HepG2 (cell line): Measurements from ENCODE around the gene TLE5. TPM values are rescaled to one million over a fixed set of nuclear protein-coding genes. Genes with fewer than 3 reads are reported as not detected.

Source experiments
- AHR ChIP-seq: IDR thresholded peaks from 2 replicates; pipeline ENCODE4 v1.6.1; 2018; ENCODE audit warnings: missing genetic modification reagents, missing compliant biosample characterization
- ATM ChIP-seq: fragments of 450-650 bp; IDR thresholded peaks from 2 replicates; pipeline ENCODE4 v1.7.1; 2017; ENCODE audit warnings: mild to moderate bottlenecking, borderline replicate concordance
- DNMT1 ChIP-seq: sonication (generic); formaldehyde crosslinking; IDR thresholded peaks from 2 replicates; pipeline ENCODE4 v1.5.1; 2020; ENCODE audit warnings: mild to moderate bottlenecking, missing genetic modification reagents
- FOXP1 ChIP-seq, 2 experiments: fragments of 450-650 bp in 1 of 2; IDR thresholded peaks; 2 replicates each; pipeline ENCODE4 v1.6.1; 2017 to 2018; ENCODE audit warnings: antibody characterized with exemption in 1 of 2
- HDAC2 ChIP-seq: sonication (generic); formaldehyde crosslinking; IDR thresholded peaks from 2 replicates; pipeline ENCODE4 v1.4.0; 2020; ENCODE audit warnings: missing genetic modification reagents
- MED8 ChIP-seq: sonication (generic); formaldehyde crosslinking; IDR thresholded peaks from 2 replicates; pipeline ENCODE4 v1.8.1; 2023; ENCODE audit warnings: mild to moderate bottlenecking, missing genetic modification reagents; ENCODE audit not compliant: insufficient replicate concordance
- MXI1 ChIP-seq: IDR thresholded peaks from 3 replicates; pipeline ENCODE4 v1.6.1; 2012; ENCODE audit warnings: low read depth, low read length, inconsistent platforms, borderline replicate concordance
- PCBP2 ChIP-seq: fragments of 200-400 bp; formaldehyde crosslinking; optimal IDR thresholded peaks from 2 replicates; pipeline ENCODE3; 2018; ENCODE audit warnings: low read length, low read depth; ENCODE audit not compliant: poor library complexity, severe bottlenecking
- ZNF263 ChIP-seq: sonication (generic); formaldehyde crosslinking; IDR thresholded peaks from 2 replicates; pipeline ENCODE4 v1.4.0; 2020; ENCODE audit warnings: missing genetic modification reagents
- ZNF337 ChIP-seq: sonication (generic); formaldehyde crosslinking; IDR thresholded peaks from 2 replicates; pipeline ENCODE4 v1.5.1; 2020; ENCODE audit warnings: missing genetic modification reagents, low read depth, mild to moderate bottlenecking, borderline replicate concordance
- ZNF367 ChIP-seq: sonication (generic); formaldehyde crosslinking; IDR thresholded peaks from 2 replicates; pipeline ENCODE4 v1.4.0; 2020; ENCODE audit warnings: missing genetic modification reagents, borderline replicate concordance
- ZNF432 ChIP-seq: sonication (generic); formaldehyde crosslinking; IDR thresholded peaks from 2 replicates; pipeline ENCODE4 v1.5.0; 2020; ENCODE audit warnings: missing genetic modification reagents, mild to moderate bottlenecking, borderline replicate concordance
- ZNF441 ChIP-seq: sonication (generic); formaldehyde crosslinking; IDR thresholded peaks from 2 replicates; pipeline ENCODE4 v1.7.0; 2021; ENCODE audit warnings: missing genetic modification reagents, borderline replicate concordance
- ZNF446 ChIP-seq: sonication (generic); formaldehyde crosslinking; IDR thresholded peaks from 2 replicates; pipeline ENCODE4 v1.5.0; 2020; ENCODE audit warnings: mild to moderate bottlenecking, missing genetic modification reagents
- ZNF547 ChIP-seq: sonication (generic); formaldehyde crosslinking; IDR thresholded peaks from 2 replicates; pipeline ENCODE4 v1.5.1; 2020; ENCODE audit warnings: mild to moderate bottlenecking, missing genetic modification reagents
- polyA plus RNA-seq, 8 experiments: library from polyadenylated mRNA; depleted of rRNA in 3 of 8; stranded (reverse) in 7 of 8; unstranded in 1 of 8; fragments of >200 nt; fragmentation: Illumina TruSeq in 4 of 8; extraction: Trizol in 4 of 8; gene quantifications; 2 replicates each; pipeline versions ENCODE4 v1.2.1 to v1.2.3, GENCODE V29; 2011 to 2016; ENCODE audit warnings: low read depth in 4 of 8, missing spikeins in 1 of 8, mixed read lengths in 1 of 8; ENCODE audit not compliant: insufficient read depth in 1 of 8
- total RNA-seq, 5 experiments: library from RNA; depleted of rRNA; stranded (reverse); fragments of >200 nt; fragmentation: Illumina TruSeq; extraction: Trizol; gene quantifications; 2 replicates each; pipeline ENCODE4 v1.2.3, GENCODE V29; 2016; ENCODE audit warnings: low read depth in 1 of 5
- TF ChIP-seq, protein P1 (sequence below): sonication (generic); formaldehyde crosslinking; IDR thresholded peaks from 2 replicates; pipeline ENCODE4 v1.4.0; 2020; ENCODE audit warnings: mild to moderate bottlenecking, missing genetic modification reagents
- TF ChIP-seq, protein P2 (sequence below): sonication (generic); formaldehyde crosslinking; IDR thresholded peaks from 2 replicates; pipeline ENCODE4 v1.8.0; 2022; ENCODE audit warnings: mild to moderate bottlenecking, missing genetic modification reagents; ENCODE audit not compliant: insufficient replicate concordance
- TF ChIP-seq, protein P3 (sequence below): sonication (generic); formaldehyde crosslinking; conservative IDR thresholded peaks from 2 replicates; pipeline ENCODE4 v1.4.0; 2020; ENCODE audit warnings: missing genetic modification reagents

TLE5 gene
- total and polyA plus RNA-seq, 2 of the 13 experiments (the other 11 are each of a cell fraction or from before 2014, with no cell fraction given) = 62.8 to 189 TPM

DNA sequence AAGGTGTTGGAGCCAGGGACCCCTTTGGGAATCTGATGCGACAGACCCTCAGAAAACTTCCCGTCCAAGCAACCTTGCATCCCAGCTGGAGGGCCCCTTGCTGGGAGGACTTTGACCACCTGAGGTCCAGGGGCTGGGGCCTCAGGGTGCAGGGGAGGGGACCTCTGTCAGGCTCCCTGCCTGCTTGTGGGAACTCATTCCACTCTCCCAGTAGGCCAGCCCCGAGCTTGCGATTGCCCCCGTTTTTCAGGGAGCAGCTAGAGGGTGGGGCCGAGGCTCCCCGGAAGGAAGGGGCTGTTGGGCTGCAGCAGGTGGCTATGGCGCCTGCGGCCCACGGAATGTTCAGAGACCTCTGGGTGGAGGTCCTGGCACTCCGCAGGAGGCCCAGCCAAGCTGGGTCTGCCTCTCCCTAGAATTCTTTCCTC, 34.6 kb upstream of the TLE5 start (continued):
- TF ChIP-seq, protein P1, sequence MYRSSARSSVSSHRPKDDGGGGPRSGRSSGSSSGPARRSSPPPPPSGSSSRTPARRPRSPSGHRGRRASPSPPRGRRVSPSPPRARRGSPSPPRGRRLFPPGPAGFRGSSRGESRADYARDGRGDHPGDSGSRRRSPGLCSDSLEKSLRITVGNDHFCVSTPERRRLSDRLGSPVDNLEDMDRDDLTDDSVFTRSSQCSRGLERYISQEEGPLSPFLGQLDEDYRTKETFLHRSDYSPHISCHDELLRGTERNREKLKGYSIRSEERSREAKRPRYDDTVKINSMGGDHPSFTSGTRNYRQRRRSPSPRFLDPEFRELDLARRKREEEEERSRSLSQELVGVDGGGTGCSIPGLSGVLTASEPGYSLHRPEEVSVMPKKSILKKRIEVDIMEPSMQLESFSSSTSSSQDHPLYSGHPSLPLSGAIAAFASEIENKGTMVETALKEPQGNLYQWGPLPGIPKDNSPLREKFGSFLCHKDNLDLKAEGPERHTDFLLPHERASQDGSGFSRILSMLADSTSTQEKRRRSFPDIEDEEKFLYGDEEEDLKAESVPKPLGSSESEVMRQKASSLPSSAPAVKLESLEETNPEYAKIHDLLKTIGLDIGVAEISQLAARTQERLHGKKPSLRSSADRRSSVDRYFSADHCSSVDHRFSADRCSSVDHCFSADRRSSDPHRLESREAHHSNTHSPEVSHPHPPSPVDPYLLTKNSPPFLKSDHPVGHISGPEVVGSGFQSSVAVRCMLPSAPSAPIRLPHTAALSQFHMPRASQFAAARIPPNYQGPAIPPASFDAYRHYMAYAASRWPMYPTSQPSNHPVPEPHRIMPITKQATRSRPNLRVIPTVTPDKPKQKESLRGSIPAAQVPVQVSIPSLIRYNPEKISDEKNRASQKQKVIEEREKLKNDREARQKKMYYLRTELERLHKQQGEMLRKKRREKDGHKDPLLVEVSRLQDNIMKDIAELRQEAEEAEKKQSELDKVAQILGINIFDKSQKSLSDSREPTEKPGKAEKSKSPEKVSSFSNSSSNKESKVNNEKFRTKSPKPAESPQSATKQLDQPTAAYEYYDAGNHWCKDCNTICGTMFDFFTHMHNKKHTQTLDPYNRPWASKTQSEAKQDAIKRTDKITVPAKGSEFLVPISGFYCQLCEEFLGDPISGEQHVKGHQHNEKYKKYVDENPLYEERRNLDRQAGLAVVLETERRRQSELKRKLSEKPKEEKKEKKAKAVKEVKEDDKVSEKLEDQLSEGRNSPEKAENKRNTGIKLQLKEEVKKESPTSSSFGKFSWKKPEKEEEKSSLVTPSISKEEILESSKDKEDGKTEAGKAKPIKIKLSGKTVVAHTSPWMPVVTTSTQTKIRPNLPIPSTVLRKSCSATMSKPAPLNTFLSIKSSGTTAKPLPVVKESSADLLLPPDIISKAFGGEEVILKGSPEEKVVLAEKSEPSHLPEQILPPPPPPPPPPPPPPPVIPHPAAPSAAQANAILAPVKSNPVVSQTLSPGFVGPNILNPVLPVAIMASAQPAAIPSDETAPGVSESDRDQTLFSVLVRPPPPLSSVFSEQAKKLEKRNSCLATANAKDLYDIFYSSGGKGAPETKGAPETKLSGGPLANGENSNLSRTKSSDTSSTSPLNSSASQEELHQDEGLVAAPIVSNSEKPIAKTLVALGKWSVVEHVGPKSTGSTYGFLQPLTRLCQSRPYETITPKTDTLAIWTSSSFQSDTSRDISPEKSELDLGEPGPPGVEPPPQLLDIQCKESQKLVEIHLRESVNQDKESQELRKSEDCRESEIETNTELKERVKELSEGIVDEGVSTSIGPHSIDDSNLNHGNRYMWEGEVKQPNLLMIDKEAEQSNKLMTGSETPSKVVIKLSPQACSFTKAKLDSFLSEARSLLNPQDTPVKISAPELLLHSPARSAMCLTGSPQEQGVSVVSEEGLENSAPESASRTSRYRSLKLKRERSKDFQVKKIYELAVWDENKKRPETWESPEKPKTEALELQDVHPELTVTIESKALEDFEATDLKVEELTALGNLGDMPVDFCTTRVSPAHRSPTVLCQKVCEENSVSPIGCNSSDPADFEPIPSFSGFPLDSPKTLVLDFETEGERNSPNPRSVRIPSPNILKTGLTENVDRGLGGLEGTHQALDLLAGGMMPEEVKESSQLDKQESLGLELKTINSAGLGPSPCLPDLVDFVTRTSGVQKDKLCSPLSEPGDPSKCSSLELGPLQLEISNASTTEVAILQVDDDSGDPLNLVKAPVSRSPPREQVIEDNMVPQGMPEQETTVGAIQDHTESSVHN (CRISPR knock-in tag) = no peak
- TF ChIP-seq, protein P2, sequence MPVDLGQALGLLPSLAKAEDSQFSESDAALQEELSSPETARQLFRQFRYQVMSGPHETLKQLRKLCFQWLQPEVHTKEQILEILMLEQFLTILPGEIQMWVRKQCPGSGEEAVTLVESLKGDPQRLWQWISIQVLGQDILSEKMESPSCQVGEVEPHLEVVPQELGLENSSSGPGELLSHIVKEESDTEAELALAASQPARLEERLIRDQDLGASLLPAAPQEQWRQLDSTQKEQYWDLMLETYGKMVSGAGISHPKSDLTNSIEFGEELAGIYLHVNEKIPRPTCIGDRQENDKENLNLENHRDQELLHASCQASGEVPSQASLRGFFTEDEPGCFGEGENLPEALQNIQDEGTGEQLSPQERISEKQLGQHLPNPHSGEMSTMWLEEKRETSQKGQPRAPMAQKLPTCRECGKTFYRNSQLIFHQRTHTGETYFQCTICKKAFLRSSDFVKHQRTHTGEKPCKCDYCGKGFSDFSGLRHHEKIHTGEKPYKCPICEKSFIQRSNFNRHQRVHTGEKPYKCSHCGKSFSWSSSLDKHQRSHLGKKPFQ (CRISPR knock-in tag) = no peak
- TF ChIP-seq ZNF441 (peak; percentile 50; the same call in 1 of the 2 replicates), HDAC2 (CRISPR knock-in tag) (peak; percentile 40; the same call in 1 of the 2 replicates), ZNF432 (CRISPR knock-in tag) (no peak), AHR (CRISPR knock-in tag) (no peak), FOXP1 (IDR thresholded peaks at IDR 0.05) (no peak), FOXP1 (CRISPR knock-in tag; IDR thresholded peaks at IDR 0.05) (no peak), MXI1 (no peak), DNMT1 (CRISPR knock-in tag) (no peak), ZNF367 (no peak), ZNF263 (no peak), ATM (no peak), ZNF547 (CRISPR knock-in tag) (0 out of 2 replicates have a peak, but pooled peaks have one; percentile 49), MED8 (CRISPR knock-in tag) (no peak), ZNF446 (CRISPR knock-in tag) (0 out of 2 replicates have a peak, but pooled peaks have one; percentile 62), ZNF337 (CRISPR knock-in tag) (no peak), PCBP2 (no peak)
- TF ChIP-seq, protein P3, sequence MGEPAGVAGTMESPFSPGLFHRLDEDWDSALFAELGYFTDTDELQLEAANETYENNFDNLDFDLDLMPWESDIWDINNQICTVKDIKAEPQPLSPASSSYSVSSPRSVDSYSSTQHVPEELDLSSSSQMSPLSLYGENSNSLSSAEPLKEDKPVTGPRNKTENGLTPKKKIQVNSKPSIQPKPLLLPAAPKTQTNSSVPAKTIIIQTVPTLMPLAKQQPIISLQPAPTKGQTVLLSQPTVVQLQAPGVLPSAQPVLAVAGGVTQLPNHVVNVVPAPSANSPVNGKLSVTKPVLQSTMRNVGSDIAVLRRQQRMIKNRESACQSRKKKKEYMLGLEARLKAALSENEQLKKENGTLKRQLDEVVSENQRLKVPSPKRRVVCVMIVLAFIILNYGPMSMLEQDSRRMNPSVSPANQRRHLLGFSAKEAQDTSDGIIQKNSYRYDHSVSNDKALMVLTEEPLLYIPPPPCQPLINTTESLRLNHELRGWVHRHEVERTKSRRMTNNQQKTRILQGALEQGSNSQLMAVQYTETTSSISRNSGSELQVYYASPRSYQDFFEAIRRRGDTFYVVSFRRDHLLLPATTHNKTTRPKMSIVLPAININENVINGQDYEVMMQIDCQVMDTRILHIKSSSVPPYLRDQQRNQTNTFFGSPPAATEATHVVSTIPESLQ (CRISPR knock-in tag) = no peak
